Esophagus squamous epithelium (tissue), 5 donors: ENCODE results near the gene P2RX2. TPM values are rescaled to one million over a fixed set of nuclear protein-coding genes. Genes with fewer than 3 reads are reported as not detected.

Source experiments
- DNase-seq: peaks from one replicate; lab custom pipeline; 2025; lab: John Stamatoyannopoulos, UW
- H3K27ac ChIP-seq, 4 donors: fragments of 200-600 bp; sonication (generic); one replicate each; pipeline ENCODE4 v1.5.1; 2016 to 2019; ENCODE audit warnings: mild to moderate bottlenecking in 1 of 4
- H3K27me3 ChIP-seq, 4 donors: fragments of 200-600 bp; sonication (generic); 1 replicate in 3 of 4; 2 replicates in 1 of 4; pipeline versions ENCODE4 v1.5.1 to v1.6.0; 2017 to 2021; ENCODE audit warnings: antibody characterized with exemption in 1 of 4
- H3K36me3 ChIP-seq, 3 donors: fragments of 200-600 bp; sonication (generic); one replicate each; pipeline ENCODE4 v1.5.1; 2016 to 2019
- H3K4me1 ChIP-seq, 3 donors: fragments of 200-600 bp; sonication (generic); one replicate each; pipeline ENCODE4 v1.5.1; 2017 to 2019
- H3K4me3 ChIP-seq, 4 donors: fragments of 200-600 bp; sonication (generic); 1 replicate in 3 of 4; 2 replicates in 1 of 4; pipeline ENCODE4 v1.5.1; 2016 to 2019; ENCODE audit warnings: mild to moderate bottlenecking in 2 of 4, moderate library complexity in 1 of 4
- H3K9me3 ChIP-seq, 3 donors: fragments of 200-600 bp; sonication (generic); one replicate each; pipeline ENCODE4 v1.5.1; 2016 to 2019
- CTCF ChIP-seq, 6 experiments: fragments of 450-650 bp in 4 of 6; fragments of 200-600 bp in 2 of 6; sonication (generic) in 2 of 6; IDR thresholded peaks; one replicate each; pipeline ENCODE4 v1.5.1; 2016 to 2019; ENCODE audit warnings: antibody characterized with exemption in 6 of 6, mild to moderate bottlenecking in 4 of 6, moderate library complexity in 4 of 6
- POLR2A ChIP-seq, 4 donors: fragments of 450-650 bp; IDR thresholded peaks; one replicate each; pipeline ENCODE4 v1.6.1; 2017; ENCODE audit warnings: antibody characterized with exemption in 4 of 4, mild to moderate bottlenecking in 4 of 4, moderate library complexity in 3 of 4
- WGBS, 2 donors: methylation state at CpG; one replicate each; pipeline ENCODE4 v1.1.5; 2018; 5-methylcytosine and 5-hydroxymethylcytosine counted together
- intact Hi-C: fragments of 100-400 bp; cut with DNase I; formaldehyde crosslinking; loops from one replicate; pipeline ENCODE4 v1.15.0; 2022
- total RNA-seq, 4 donors: library from RNA; depleted of rRNA; stranded (reverse); fragments of >200 nt; gene quantifications; one replicate each; pipeline ENCODE4 v1.1.0, GENCODE V29; 2016
- donor health status: DM: yes; HTN: yes; CAD: no.

Gene P2RX2
- total RNA-seq, 4 donors from 2014 or later, result 0.35 to 8.0 TPM; not detected in 2

DNA sequence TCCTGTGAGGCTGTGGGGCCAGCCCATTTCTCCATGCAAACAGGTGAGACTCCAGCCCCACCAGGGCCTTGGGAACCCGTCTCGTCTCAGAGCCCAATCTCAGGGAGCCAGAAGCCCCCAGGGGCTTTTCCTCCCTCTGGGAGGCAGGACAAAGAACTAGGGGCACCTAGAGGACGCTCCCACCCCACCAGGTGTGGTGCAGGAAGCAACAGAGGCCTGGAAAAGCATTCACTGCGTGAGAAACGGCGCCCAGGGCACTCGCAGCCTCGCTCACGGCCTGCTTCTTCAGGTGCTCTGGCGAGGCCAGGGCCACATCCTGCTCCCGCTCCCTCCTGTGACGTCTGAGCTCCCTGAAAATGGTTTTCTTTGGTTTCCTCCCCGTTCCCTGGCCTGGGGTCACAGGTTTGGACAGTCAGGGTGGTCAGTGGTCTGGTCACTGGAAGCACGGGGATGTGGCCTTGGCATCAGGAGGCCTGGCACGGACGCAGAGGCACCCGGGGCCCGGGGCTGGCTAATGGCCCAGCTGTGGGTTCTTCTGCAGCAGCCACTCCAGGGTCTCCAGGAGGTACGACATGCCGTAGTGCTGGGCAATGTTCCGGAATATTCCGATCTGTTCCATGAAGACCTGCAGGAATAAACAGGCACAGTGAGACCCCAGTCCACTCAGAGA, 5.7 kb downstream of the P2RX2 start:
- Histone ChIP-seq H3K27ac (no peak overlapping the region), H3K9me3 (no peaks in the 10 kb centered on the region)
- intact Hi-C loops, result no loop called here

DNA sequence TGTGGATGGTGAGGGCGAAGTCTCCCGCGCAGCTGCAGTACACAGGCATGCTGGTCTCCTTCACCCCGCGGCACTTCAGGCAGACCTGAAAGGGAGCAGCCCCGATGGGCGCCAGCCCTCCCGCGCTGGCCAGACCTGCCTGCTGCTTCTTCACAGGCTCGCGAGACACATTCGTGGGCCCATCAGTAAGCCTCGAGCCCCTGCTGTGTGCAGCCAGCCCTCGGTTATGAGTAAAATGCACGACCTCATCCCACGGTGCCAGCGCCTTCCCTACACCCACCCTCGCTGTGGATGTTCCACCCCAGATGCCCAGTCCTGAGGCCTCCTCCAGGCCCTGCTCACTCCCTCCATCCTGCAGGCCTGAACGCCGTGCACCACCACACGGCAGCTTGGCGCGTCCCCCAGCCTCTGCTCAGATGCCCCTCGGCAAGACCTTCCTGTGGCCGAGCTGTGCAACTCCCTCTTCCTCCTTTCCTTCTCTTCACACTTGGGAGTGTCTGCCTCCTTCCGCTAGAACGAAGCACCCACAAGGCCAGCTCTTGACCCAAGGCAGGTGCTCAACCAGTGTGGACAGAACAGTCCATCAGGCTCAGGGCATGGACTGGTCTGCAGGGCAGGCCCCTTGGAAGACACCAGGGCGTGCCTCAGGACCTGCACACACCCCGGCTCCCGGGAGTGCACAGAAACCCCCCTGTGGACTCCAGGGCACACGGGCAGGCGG, 6.5 kb downstream of the P2RX2 start:
- Histone ChIP-seq H3K4me1 (peaks cover 12 to 20% (median 13%) of the 10 kb centered on the region in 3 donors), H3K27ac (no peak overlapping the region), H3K4me3 (no peak overlapping the region), H3K27me3 (peaks cover 0 to 18% (median 0%) of the 10 kb centered on the region in 4 donors), H3K36me3 (peaks cover 0 to 40% (median 11%) of the 10 kb centered on the region in 3 donors), H3K9me3 (no peaks in the 10 kb centered on the region)
- TF ChIP-seq POLR2A (IDR thresholded peaks at IDR 0.05) (no peak), CTCF (IDR thresholded peaks at IDR 0.05) (no peak)
- DNase-seq, result no peak
- WGBS, 2 donors, result 91 to 100% methylated on average over 5 to 18 of the region's 32 CpGs
- intact Hi-C loops, result no loop called here

More for the DNA sequence above, 5.7 kb downstream of the P2RX2 start:
- Histone ChIP-seq H3K27me3 (peaks cover 2 to 25% (median 5%) of the 10 kb centered on the region in 4 donors), H3K4me3 (no peak overlapping the region), H3K4me1 (peaks cover 12 to 25% (median 13%) of the 10 kb centered on the region in 3 donors), H3K36me3 (peaks cover 0 to 33% (median 11%) of the 10 kb centered on the region in 3 donors)
- WGBS, 2 donors, result 96% methylated on average over 10 of the region's 22 CpGs; no CpG with 5 or more reads in 1 of the 2 donors
- TF ChIP-seq CTCF (IDR thresholded peaks at IDR 0.05) (no peak), POLR2A (IDR thresholded peaks at IDR 0.05) (no peak)
- no peak for DNase-seq

DNA sequence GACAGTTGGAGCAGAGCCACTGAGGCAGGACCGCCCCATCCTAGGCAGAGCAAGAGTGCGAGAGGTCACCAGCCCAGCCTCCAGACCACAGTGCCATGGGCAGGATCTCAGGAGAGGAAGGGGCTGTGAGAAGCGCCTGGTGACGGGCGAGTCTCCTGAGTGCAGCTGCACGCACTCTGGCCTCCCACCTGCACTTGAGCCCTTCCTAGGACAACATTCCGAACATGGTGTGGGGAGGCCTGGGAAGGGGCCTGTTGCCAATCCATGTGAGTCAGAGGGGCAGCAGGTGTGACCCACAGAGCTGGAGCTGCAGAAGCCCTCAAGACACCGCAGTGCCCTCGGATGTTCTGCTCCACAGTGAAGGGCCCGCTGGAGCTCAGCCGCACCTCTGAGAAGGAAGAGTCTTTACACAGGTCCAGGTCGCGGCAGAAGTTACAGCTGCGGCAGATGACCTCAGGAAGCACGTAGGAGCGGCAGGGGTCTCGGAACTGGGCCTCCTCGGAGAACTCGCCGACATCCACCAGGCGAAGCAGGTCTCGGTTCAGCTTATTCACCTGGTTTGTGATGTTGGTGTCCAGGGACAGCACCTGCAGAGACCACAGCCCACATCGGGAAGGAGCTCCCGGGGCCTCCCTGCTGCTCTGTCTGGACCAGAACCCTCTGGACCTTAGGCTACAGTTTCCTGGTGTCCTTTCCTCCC, 7.3 kb downstream of the P2RX2 start:
- TF ChIP-seq POLR2A (IDR thresholded peaks at IDR 0.05) (no peak), CTCF (IDR thresholded peaks at IDR 0.05) (no peak)
- no peak for DNase-seq
- Histone ChIP-seq H3K36me3 (peaks cover 0 to 48% (median 11%) of the 10 kb centered on the region in 3 donors), H3K9me3 (no peaks in the 10 kb centered on the region), H3K4me3 (no peak overlapping the region), H3K27ac (no peak overlapping the region), H3K27me3 (peaks cover 0 to 10% (median 0%) of the 10 kb centered on the region in 4 donors), H3K4me1 (peaks cover 12 to 20% (median 13%) of the 10 kb centered on the region in 3 donors)
- WGBS, 2 donors, result 91 to 96% methylated on average over 9 to 13 of the region's 24 CpGs
- intact Hi-C loops, result no loop called here

- 93 to 97% methylated on average over 6 of the region's 6 CpGs for WGBS, 2 donors
- TF ChIP-seq POLR2A (IDR thresholded peaks at IDR 0.05) (no peak), CTCF (IDR thresholded peaks at IDR 0.05) (no peak)
- Histone ChIP-seq H3K9me3 (no peaks in the 10 kb centered on the region), H3K27ac (no peak overlapping the region), H3K27me3 (no peaks in the 10 kb centered on the region), H3K4me3 (no peak overlapping the region), H3K4me1 (no peaks in the 10 kb centered on the region), H3K36me3 (peaks cover 21 to 76% (median 21%) of the 10 kb centered on the region in 3 donors)
- DNase-seq, result no peak
- intact Hi-C loops, result no loop called here
Measured at GRCh38 chr12:132629330-132629729, 10.8 kb downstream of the P2RX2 start.
